ENCODE data around the gene LYPD5.

DNA sequence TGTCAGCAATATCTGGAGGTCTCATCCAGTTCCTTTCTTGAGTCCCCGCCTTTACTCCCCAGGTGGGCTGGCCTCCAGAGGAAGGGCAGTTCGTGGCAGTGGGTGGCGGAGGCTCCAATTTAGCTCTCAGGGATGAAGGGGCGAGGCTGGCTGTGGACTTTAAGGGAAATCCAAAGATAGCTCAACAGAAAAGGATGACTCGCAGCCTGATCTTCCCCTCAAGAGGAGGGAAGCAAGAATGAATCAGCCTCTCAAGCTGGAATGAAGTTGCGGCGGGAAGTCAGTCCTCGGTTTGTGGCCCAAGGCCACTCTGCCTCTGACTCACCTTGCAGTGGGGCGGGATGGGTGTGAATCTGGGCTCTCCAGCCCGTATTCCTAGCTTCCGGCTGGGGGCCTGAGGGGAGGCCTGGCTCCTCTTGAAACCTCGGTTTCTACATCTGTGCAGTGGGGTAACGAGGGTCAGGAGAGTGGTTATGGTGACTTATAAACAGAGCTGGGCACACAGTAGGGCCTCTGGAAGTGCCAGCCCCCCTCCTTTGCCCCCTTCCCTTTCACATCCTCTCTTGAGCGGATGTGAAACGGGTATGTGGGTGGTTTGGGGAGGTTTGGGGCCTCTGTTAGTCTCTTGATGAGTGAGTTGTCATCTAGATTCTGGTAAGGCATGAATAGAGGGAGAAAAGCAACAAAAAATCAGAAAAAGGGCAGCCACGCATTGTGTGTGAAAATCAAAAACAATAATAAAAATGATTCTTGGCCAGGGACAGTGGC is 37.0 kb downstream of the LYPD5 start:
- TF ChIP-seq, protein P1, sequence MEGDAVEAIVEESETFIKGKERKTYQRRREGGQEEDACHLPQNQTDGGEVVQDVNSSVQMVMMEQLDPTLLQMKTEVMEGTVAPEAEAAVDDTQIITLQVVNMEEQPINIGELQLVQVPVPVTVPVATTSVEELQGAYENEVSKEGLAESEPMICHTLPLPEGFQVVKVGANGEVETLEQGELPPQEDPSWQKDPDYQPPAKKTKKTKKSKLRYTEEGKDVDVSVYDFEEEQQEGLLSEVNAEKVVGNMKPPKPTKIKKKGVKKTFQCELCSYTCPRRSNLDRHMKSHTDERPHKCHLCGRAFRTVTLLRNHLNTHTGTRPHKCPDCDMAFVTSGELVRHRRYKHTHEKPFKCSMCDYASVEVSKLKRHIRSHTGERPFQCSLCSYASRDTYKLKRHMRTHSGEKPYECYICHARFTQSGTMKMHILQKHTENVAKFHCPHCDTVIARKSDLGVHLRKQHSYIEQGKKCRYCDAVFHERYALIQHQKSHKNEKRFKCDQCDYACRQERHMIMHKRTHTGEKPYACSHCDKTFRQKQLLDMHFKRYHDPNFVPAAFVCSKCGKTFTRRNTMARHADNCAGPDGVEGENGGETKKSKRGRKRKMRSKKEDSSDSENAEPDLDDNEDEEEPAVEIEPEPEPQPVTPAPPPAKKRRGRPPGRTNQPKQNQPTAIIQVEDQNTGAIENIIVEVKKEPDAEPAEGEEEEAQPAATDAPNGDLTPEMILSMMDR (IDR thresholded peaks at IDR 0.05 in 4 of 5, conservative IDR thresholded peaks at IDR 0.05 in 1 of 5) = no peak
- TF ChIP-seq POLR2A (IDR thresholded peaks at IDR 0.05) = no peak
